Activated CD4-positive, alpha-beta T cell treated with anti-CD3 and anti-CD28 coated beads, Interleukin-10, Interleukin-2, amounts not matched to agents 100 ng/mL and 50 ng/mL, durations not matched to agents 16 hours and 8 hours (primary cell): ENCODE results near the gene NIPAL3.
"Not testable (repeated sequence)": the region's sequence is repeated elsewhere in the genome, so short reads cannot be mapped to it uniquely, and the experiment has no call there.

Source experiments
- DNase-seq: peaks from one replicate; pipeline ENCODE4 v3.0.0-alpha.2; 2020

The NIPAL3 gene

GRCh38 chr1:24425441-24425840 is 9.8 kb downstream of the NIPAL3 start:
- no peak for DNase-seq

GRCh38 chr1:24425922-24426321 is 10.3 kb downstream of the NIPAL3 start:
- no peak for DNase-seq

GRCh38 chr1:24426744-24427544 is 11.3 kb downstream of the NIPAL3 start:
- DNase-seq = no peak

GRCh38 chr1:24427545-24427862 is 11.9 kb downstream of the NIPAL3 start:
- no peak for DNase-seq

- no peak for DNase-seq
These were observed 20.3 kb downstream of the NIPAL3 start for GRCh38 chr1:24435782-24436365.

GRCh38 chr1:24437631-24438396 is 22.2 kb downstream of the NIPAL3 start:
- no peak for DNase-seq

- DNase-seq = no peak
These were observed 22.9 kb downstream of the NIPAL3 start for GRCh38 chr1:24438423-24438901.

GRCh38 chr1:24440436-24440835 is 24.8 kb downstream of the NIPAL3 start:
- DNase-seq = no peak

- DNase-seq = no peak
These were observed 25.9 kb downstream of the NIPAL3 start for GRCh38 chr1:24441480-24441879.

GRCh38 chr1:24441996-24442668 is 26.5 kb downstream of the NIPAL3 start:
- DNase-seq = no peak

GRCh38 chr1:24442764-24443163 is 27.2 kb downstream of the NIPAL3 start:
- no peak for DNase-seq

GRCh38 chr1:24443241-24443656 is 27.6 kb downstream of the NIPAL3 start:
- DNase-seq = no peak

GRCh38 chr1:24446446-24446845 is 30.8 kb downstream of the NIPAL3 start:
- DNase-seq = not testable (repeated sequence)

GRCh38 chr1:24450316-24450715 is 34.7 kb downstream of the NIPAL3 start:
- DNase-seq = no peak

- DNase-seq = no peak
These were observed 35.3 kb downstream of the NIPAL3 start for GRCh38 chr1:24450857-24451397.

- DNase-seq = no peak
These were observed 36.1 kb downstream of the NIPAL3 start for GRCh38 chr1:24451746-24452145.

- DNase-seq = no peak
These were observed 37.4 kb downstream of the NIPAL3 start for GRCh38 chr1:24452922-24453485.

- no peak for DNase-seq
These were observed 39.1 kb downstream of the NIPAL3 start for GRCh38 chr1:24454673-24455072.

GRCh38 chr1:24455272-24455671 is 39.7 kb downstream of the NIPAL3 start:
- no peak for DNase-seq

- DNase-seq = no peak
These were observed 42.3 kb downstream of the NIPAL3 start for GRCh38 chr1:24457866-24458265.

GRCh38 chr1:24459551-24460266 is 44.1 kb downstream of the NIPAL3 start:
- DNase-seq = no peak

- not testable (repeated sequence) for DNase-seq
These were observed 46.5 kb downstream of the NIPAL3 start for GRCh38 chr1:24462128-24462527.
